GM12874 (cell line): ENCODE results near the gene AGPS.

ENCODE experiments used
- CTCF ChIP-seq: IDR thresholded peaks from 2 replicates; pipeline ENCODE4 v1.5.1; 2011; ENCODE audit warnings: low read depth, mild to moderate bottlenecking, control low read depth, low read length, moderate library complexity; ENCODE audit not compliant: insufficient read depth

AGPS gene

GRCh38 chr2:177548636-177549035 lies 156.1 kb downstream of the AGPS start:
- no peak for TF ChIP-seq CTCF

- no peak for TF ChIP-seq CTCF
Observed at GRCh38 chr2:177549171-177549570, 156.6 kb downstream of the AGPS start.

- no peak for TF ChIP-seq CTCF
Observed at GRCh38 chr2:177550264-177551200, 158.0 kb downstream of the AGPS start.

- no peak for TF ChIP-seq CTCF
Observed at GRCh38 chr2:177551989-177552421, 159.4 kb downstream of the AGPS start.

- no peak for TF ChIP-seq CTCF
Observed at GRCh38 chr2:177552422-177553175, 160.0 kb downstream of the AGPS start.

GRCh38 chr2:177553176-177553884 lies 160.8 kb downstream of the AGPS start:
- TF ChIP-seq CTCF = no peak

GRCh38 chr2:177554365-177554764 lies 161.8 kb downstream of the AGPS start:
- no peak for TF ChIP-seq CTCF
